Right cardiac atrium (tissue), 5 donors: ENCODE measurements around the gene RGS6. TPM values are rescaled to one million over a fixed set of nuclear protein-coding genes. Genes with fewer than 3 reads are reported as not detected.

Experiments used
- ATAC-seq, 2 donors: fragments of 200-7000 bp; cut with Tn5 transposase; one replicate each; pipeline versions ENCODE4 v1.8.0 to v1.9.1; 2020; ENCODE audit warnings: moderate library complexity in 2 of 2, mild to moderate bottlenecking in 1 of 2
- DNase-seq, 3 donors: peaks; one replicate each; pipeline ENCODE4 v3.0.0-alpha.2; 2020
- H3K27ac ChIP-seq: one replicate; pipeline ENCODE4 v1.5.1; 2013; ENCODE audit warnings: mild to moderate bottlenecking, low read length, control low read depth, moderate library complexity
- H3K27me3 ChIP-seq: one replicate; pipeline ENCODE4 v1.6.1; 2013; ENCODE audit not compliant: control insufficient read depth, insufficient read depth
- H3K4me1 ChIP-seq: one replicate; pipeline ENCODE4 v1.6.1; 2013; ENCODE audit warnings: low read length; ENCODE audit not compliant: control insufficient read depth, insufficient read depth
- H3K4me3 ChIP-seq: one replicate; pipeline ENCODE4 v1.5.1; 2013; ENCODE audit warnings: low read length, control low read depth
- H3K9me3 ChIP-seq: one replicate; pipeline ENCODE4 v1.6.1; 2013; ENCODE audit warnings: low read length; ENCODE audit not compliant: control insufficient read depth
- WGBS: extraction: QIAGEN DNeasy Blood & Tissue Kit; methylation state at CpG from one replicate; pipeline ENCODE4 v1.1.7; 2013; 5-methylcytosine and 5-hydroxymethylcytosine counted together
- intact Hi-C, 4 donors: fragments of 100-400 bp; cut with DNase I; formaldehyde crosslinking; loops; one replicate each; pipeline versions ENCODE4 v1.11.0 to v1.14.0; 2022 to 2023
- polyA plus RNA-seq: library from polyadenylated mRNA; stranded (reverse); fragments of 200-250 nt; gene quantifications from one replicate; pipeline ENCODE4 v1.2.3, GENCODE V29; 2013
- total RNA-seq, 4 donors: library from RNA; stranded (reverse); fragmentation: NEBNext Ultra II Directional; extraction: Animal tissue kit (Norgen Biotek cat#: 25700); gene quantifications; one replicate each; pipeline ENCODE4 v1.2.1, GENCODE V29; 2021
- donor health status: healthy with polysubstance abuse.
- donor health status: DM: no; HTN: yes; CAD: no.
- donor health status: DM: no; HTN: no; CAD: no.
- donor health status: DM: no; HTN: yes; CAD: no; lungs with severe emphysema.
- donor health status: DM: yes; HTN: yes; CAD: no.

RGS6 gene
- total and polyA plus RNA-seq, 5 donors, result 12.7 to 51.4 (median 24.5) TPM

GRCh38 chr14:72404106-72404774 is 472.0 kb downstream of the RGS6 start:
- WGBS, result 87% methylated on average over 4 of the region's 4 CpGs
- Histone ChIP-seq H3K27ac (no peak overlapping the region), H3K9me3 (no peaks in the 10 kb centered on the region), H3K4me3 (no peak overlapping the region), H3K27me3 (no peaks in the 10 kb centered on the region), H3K4me1 (no peaks in the 10 kb centered on the region)
- no peak for ATAC-seq
- no peak for DNase-seq
- intact Hi-C loops, result no loop called here

GRCh38 chr14:72404998-72405397 is 472.8 kb downstream of the RGS6 start:
- Histone ChIP-seq H3K27me3 (no peaks in the 10 kb centered on the region), H3K27ac (no peak overlapping the region), H3K4me1 (no peaks in the 10 kb centered on the region), H3K4me3 (no peak overlapping the region), H3K9me3 (no peaks in the 10 kb centered on the region)
- DNase-seq (no peak), ATAC-seq (no peak)
- 87% methylated on average over 3 of the region's 3 CpGs for WGBS
- intact Hi-C loops, result no loop called here

GRCh38 chr14:72408020-72408419 is 475.8 kb downstream of the RGS6 start:
- H3K4me1 ChIP-seq, result no peaks in the 10 kb centered on the region
- intact Hi-C loops, result no loop called here
- no peak for ATAC-seq
- no peak for DNase-seq
- H3K4me3 ChIP-seq, result no peak overlapping the region
- no peaks in the 10 kb centered on the region for H3K9me3 ChIP-seq
- H3K27ac ChIP-seq, result no peak overlapping the region
- 19% methylated on average over 3 of the region's 3 CpGs for WGBS
- no peaks in the 10 kb centered on the region for H3K27me3 ChIP-seq

GRCh38 chr14:72409047-72409446 is 476.8 kb downstream of the RGS6 start:
- H3K9me3 ChIP-seq, result no peaks in the 10 kb centered on the region
- ATAC-seq (no peak), DNase-seq (no peak)
- H3K4me3 ChIP-seq, result no peak overlapping the region
- intact Hi-C loops, result no loop called here
- no peaks in the 10 kb centered on the region for H3K27me3 ChIP-seq
- WGBS, result 96% methylated on average over 3 of the region's 3 CpGs
- H3K27ac ChIP-seq, result no peak overlapping the region
- no peaks in the 10 kb centered on the region for H3K4me1 ChIP-seq

GRCh38 chr14:72416081-72416849 is 484.0 kb downstream of the RGS6 start:
- no peaks in the 10 kb centered on the region for H3K9me3 ChIP-seq
- intact Hi-C loops, result no loop called here
- DNase-seq, result no peak
- H3K27me3 ChIP-seq, result no peaks in the 10 kb centered on the region
- no peak overlapping the region for H3K4me3 ChIP-seq
- H3K27ac ChIP-seq, result no peak overlapping the region
- no peak for ATAC-seq
- WGBS, result 98% methylated on average over 2 of the region's 2 CpGs
- no peaks in the 10 kb centered on the region for H3K4me1 ChIP-seq

GRCh38 chr14:72416892-72417291 is 484.7 kb downstream of the RGS6 start:
- H3K4me3 ChIP-seq, result no peak overlapping the region
- intact Hi-C loops, result no loop called here
- H3K27me3 ChIP-seq, result no peaks in the 10 kb centered on the region
- DNase-seq, result no peak
- ATAC-seq, result peak in 1 of 2 donors; percentile 33
- no peaks in the 10 kb centered on the region for H3K4me1 ChIP-seq
- H3K27ac ChIP-seq, result no peak overlapping the region
- WGBS, result 63% methylated on average over 7 of the region's 7 CpGs
- no peaks in the 10 kb centered on the region for H3K9me3 ChIP-seq

- no peak for DNase-seq
- intact Hi-C loops, result no loop called here
These were observed 486.6 kb downstream of the RGS6 start for GRCh38 chr14:72418806-72419205.

GRCh38 chr14:72419226-72419775 is 487.1 kb downstream of the RGS6 start:
- 77% methylated on average over 6 of the region's 6 CpGs for WGBS

More at GRCh38 chr14:72418806-72419205, 486.6 kb downstream of the RGS6 start:
- 73% methylated on average over 3 of the region's 3 CpGs for WGBS
- Histone ChIP-seq H3K4me1 (no peaks in the 10 kb centered on the region), H3K27ac (no peak overlapping the region), H3K4me3 (no peak overlapping the region), H3K27me3 (no peaks in the 10 kb centered on the region), H3K9me3 (no peaks in the 10 kb centered on the region)
- no peak for ATAC-seq

GRCh38 chr14:72420749-72421474 is 488.7 kb downstream of the RGS6 start:
- no peak overlapping the region for H3K4me3 ChIP-seq
- no peaks in the 10 kb centered on the region for H3K9me3 ChIP-seq
- intact Hi-C loops, result no loop called here
- H3K4me1 ChIP-seq, result no peaks in the 10 kb centered on the region
- DNase-seq, result peak; percentile 51 to 86 (median 85)
- peak in 1 of 2 donors; percentile 35 for ATAC-seq
- 29% methylated on average over 17 of the region's 17 CpGs for WGBS
- H3K27me3 ChIP-seq, result no peaks in the 10 kb centered on the region
- no peak overlapping the region for H3K27ac ChIP-seq

More at GRCh38 chr14:72419226-72419775, 487.1 kb downstream of the RGS6 start:
- ATAC-seq, result no peak
- DNase-seq, result no peak
- Histone ChIP-seq H3K9me3 (no peaks in the 10 kb centered on the region), H3K4me1 (no peaks in the 10 kb centered on the region), H3K27ac (no peak overlapping the region), H3K27me3 (no peaks in the 10 kb centered on the region), H3K4me3 (no peak overlapping the region)
- intact Hi-C loops, result no loop called here

- WGBS, result 82% methylated on average over 1 of the region's 1 CpG
These were observed 491.7 kb downstream of the RGS6 start for GRCh38 chr14:72423957-72424356.

GRCh38 chr14:72430457-72430856 is 498.2 kb downstream of the RGS6 start:
- WGBS, result 36% methylated on average over 1 of the region's 1 CpG
- H3K9me3 ChIP-seq, result no peaks in the 10 kb centered on the region
- no peaks in the 10 kb centered on the region for H3K27me3 ChIP-seq
- DNase-seq (no peak), ATAC-seq (no peak)
- H3K27ac ChIP-seq, result no peak overlapping the region
- intact Hi-C loops, result no loop called here
- H3K4me1 ChIP-seq, result no peaks in the 10 kb centered on the region
- no peak overlapping the region for H3K4me3 ChIP-seq

More at GRCh38 chr14:72423957-72424356, 491.7 kb downstream of the RGS6 start:
- H3K4me1 ChIP-seq, result no peaks in the 10 kb centered on the region
- intact Hi-C loops, result no loop called here
- H3K4me3 ChIP-seq, result no peak overlapping the region
- DNase-seq (no peak), ATAC-seq (no peak)
- H3K27me3 ChIP-seq, result no peaks in the 10 kb centered on the region
- H3K27ac ChIP-seq, result no peak overlapping the region
- no peaks in the 10 kb centered on the region for H3K9me3 ChIP-seq
